ENCODE measurements around the gene PPP1R15B.

DNA sequence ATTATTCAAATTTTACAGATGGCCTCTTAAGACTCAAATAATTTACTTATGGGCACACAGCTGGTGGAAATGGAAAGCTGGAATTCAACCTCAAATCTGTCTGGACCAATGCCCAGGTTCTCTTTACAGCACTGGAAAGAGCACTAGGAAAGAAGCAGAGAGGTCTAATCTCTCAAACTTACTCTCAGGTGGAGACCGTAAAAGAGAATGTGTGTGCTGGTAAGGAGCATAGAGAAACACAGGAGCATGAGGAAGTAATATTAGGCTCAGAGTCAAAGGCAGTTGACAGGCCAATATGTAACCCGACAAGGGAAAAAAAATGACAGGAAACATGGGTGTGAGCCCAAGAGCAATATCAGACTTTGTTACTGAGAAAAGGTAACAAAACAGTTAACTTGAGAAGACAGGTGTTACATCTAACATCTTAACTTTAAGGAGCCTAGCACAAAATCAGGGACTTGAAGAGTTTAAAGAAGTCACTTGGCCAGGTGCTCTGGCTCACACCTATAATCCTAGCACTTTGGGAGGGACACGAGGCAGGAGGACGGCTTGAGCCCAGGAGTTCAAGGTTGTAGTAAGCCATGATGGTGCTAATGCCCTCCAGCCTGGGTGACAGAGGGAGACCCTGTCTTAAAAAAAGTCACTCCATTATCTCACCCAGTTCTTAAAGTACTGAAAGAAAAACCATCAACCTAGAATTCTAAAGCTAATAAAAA, 20.7 kb downstream of the PPP1R15B start:
- TF ChIP-seq CTCF (optimal IDR thresholded peaks at IDR 0.05 in 1 of 3, IDR thresholded peaks at IDR 0.05 in 1 of 3, conservative IDR thresholded peaks at IDR 0.05 in 1 of 3; ENCODE audit: extremely low read depth in 1 of 3, insufficient read depth in 2 of 3, low read length in 3 of 3) (no peak), EZH2 (IDR thresholded peaks at IDR 0.05; ENCODE audit: low read length) (no peak)
